HG03139 (cell line): ENCODE data around the gene EPB41L3.
"Not testable (repeated sequence)": the region's sequence is repeated elsewhere in the genome, so short reads cannot be mapped to it uniquely, and the experiment has no call there.

Experiments used
- ATAC-seq: cut with Tn5 transposase; IDR thresholded peaks from one replicate; pipeline ENCODE4 v1.9.1; 2021; ENCODE audit not compliant: unreplicated experiment

EPB41L3 gene

GRCh38 chr18:5543773-5544389 lies at the start of gene EPB41L3:
Gene EPB41L3, minus strand, starts transcription at chr18:5543997. Its CDS starts 54,814 bp downstream, at chr18:5489183.
- no peak for ATAC-seq

GRCh38 chr18:5588529-5588928 lies 44.7 kb upstream of the EPB41L3 start:
- no peak for ATAC-seq

GRCh38 chr18:5585653-5586052 lies 41.9 kb upstream of the EPB41L3 start:
- no peak for ATAC-seq

DNA sequence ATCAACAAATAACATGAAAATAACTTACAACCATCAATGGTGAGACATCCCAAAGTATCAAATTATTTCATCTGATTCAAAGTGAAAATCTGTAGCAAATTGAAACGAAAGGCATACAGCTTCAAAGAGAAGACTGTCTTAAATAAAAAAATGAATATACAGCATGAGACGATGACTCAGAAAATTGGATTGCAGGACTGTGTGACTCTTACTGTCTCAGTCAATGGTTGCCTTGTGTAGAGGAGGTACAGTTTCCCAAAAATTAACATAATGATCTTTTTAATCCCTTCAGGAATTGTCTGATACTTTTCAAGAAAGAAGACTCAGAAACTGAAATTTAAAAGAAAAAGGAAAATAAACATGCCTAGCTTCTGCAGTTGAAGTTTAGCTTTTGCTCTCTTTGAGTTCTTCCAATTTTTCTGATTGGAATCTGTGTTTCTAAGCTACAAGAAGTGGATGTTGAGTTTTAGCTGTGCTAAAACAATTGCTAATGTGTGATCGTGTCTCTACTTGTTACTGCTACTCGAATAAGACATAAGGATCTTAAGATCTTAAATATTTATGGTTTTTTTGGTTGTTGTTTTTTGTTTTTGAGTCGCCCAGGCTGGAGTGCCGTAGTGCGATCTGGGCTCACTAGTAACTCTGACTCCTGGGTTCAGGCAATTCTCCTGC lies 41.1 kb upstream of the EPB41L3 start:
- no peak for ATAC-seq

DNA sequence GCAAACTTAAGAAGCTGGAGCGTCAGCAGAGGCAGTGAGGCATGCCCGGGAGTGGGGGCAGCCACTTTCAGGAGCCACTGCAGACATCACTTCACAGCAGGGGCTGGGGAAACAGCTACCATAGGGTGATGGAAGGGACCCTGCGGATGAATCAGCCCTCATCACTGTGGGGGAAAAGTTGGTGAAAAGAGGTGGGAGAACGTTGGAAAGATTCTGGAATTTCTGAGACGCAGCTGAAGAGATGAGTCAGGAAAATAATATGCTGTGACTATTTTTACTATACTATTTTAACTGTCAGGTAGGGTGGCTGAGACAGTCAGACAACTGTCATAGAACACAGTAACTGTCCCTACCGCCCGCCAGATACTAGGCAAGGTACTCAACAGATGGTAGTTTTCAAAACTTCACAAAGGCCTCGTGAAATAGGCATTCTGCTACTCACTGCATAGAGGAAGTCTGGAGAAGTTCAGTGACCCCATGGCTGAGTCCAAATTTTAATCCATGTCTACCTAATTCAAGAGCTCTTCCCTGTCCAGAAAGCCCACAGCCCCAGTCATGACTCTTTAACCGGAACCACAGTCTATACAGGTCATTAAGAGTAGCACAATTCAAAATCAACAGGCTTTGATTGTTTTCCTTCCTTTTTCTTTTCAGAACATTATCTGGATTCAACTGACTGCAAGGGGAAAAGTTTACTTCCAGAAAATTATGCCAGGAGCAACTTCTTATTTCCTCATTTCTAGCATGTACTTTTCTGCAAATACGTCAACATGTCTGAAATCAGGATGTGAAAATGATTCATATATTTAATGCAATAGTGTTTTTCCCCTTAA lies 39.3 kb upstream of the EPB41L3 start:
- ATAC-seq = no peak

DNA sequence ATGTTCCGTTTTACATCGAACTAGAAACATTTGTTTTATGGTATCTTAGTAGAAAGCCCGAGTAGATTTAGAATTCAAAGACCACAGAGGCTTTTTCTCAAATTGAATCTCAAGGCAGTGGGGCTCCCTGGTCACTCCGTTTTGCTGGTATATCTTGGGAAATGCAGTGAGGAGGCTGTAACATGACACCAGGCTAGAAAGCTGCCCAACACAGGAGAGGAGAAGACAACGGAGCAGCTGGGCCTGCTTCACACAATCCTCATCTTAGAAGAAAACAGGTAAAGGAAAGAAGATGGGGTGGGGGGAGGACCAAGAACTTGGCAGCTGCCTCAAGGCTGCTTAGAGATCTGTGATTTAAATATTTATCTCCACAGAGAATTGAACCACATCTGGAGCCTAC lies 38.3 kb upstream of the EPB41L3 start:
- ATAC-seq = no peak

DNA sequence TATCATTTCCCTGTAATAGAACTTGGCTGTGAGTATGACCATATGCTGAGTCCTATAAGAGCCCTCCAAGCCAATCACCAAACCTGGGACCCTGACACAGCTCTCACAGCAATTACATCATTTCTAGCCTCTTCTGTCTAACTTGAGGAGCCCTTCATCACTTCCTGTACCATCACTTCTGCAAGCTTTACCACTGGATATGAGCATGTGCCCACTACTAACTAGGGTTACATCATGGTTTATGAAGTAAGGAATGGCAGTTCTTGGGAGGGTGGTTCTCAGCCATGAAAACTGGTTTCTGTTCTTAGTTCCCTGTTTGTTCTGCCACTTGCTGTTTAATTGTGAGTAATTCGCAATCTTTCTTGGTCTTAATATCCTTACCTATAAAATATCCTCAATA lies 31.0 kb upstream of the EPB41L3 start:
- ATAC-seq = no peak

DNA sequence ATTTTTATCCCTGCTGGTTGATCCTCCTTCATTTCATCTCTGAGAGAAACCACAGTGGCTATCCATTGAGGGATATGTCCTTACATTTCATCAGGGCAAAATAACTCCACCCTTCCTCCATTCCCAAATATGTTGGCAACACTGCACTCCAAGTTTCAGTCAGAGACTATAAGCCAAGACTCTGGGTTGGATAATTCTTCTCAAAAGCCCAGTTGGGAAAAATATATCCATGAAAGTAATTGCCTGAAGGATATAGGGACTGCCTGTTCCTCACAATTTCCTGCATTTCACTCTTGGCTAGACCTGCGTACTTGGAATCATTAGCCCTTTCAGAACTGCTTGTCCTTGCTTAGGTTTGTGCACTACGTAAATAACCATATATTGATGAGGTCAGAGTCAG lies 27.9 kb upstream of the EPB41L3 start:
- no peak for ATAC-seq

GRCh38 chr18:5570613-5571012 lies 26.8 kb upstream of the EPB41L3 start:
- ATAC-seq = not testable (repeated sequence)

DNA sequence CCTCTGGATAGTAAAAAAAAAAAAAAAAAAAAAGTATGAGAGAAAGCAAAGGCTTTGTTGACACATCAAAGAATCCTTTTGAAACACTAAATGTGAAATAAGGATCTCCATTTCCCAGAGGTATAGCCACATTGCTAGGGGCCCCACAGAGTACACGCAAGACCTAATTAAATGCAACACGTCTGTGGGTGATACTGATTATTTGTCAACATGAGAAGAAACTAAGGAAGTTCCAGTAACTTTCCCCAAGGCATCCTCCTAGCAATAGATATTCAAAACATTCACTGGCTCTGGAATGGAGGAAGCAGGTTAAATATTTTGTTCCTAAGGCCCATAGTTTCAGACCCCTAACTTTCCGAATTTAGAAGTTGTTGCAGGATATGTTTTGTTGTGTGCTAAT lies 24.6 kb upstream of the EPB41L3 start:
- ATAC-seq = no peak

DNA sequence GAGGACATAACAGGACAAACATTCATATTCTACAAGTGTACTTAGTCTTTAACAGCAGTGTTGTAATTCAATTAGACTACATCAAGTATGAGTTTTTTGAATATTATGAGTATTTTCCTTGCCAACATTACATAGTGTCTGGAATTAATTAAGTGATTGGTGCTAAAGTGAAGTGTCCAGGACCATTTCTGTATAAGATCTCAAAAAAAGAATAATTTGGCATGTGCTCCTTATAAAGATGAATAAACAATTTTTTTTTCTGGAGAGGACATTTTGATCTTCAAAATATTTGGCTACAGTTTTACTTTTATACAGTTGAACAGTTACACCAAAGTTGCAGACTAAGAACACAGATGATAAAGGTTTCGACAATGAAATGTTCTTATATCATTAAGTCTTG lies 15.1 kb upstream of the EPB41L3 start:
- no peak for ATAC-seq

- no peak for ATAC-seq
These were observed 12.6 kb upstream of the EPB41L3 start for GRCh38 chr18:5556310-5556974.

- no peak for ATAC-seq
These were observed 10.8 kb upstream of the EPB41L3 start for GRCh38 chr18:5554629-5555028.

- ATAC-seq = no peak
These were observed 2.9 kb upstream of the EPB41L3 start for GRCh38 chr18:5546660-5547059.

GRCh38 chr18:5543036-5543680 lies 639 bp downstream of the EPB41L3 start:
- ATAC-seq = no peak

DNA sequence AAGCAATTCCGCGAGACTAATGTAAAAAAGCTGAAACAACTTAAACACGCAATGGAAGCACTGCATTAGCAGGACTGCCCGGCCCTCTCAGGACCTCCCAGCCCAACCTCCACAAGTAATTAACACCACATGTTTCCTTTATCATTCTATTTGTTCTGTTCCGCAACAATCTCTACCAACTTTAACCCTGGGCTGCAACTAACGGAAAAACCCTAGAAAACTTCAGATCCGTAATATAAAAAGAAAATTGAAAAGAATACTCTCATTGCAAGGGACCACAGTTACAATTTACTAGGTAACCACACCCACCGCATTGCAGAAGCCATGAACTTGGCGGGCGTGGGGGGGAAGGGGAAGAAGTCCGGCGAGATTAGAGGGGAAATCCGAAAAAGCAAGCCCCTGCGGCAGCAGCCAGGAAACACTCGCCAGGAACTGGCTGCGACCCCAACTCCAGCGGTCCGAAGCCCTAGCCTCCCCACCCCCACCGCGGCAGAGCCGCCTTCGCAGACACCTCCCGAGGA lies 1.2 kb downstream of the EPB41L3 start:
- ATAC-seq = no peak

GRCh38 chr18:5541644-5542043 lies 2.2 kb downstream of the EPB41L3 start:
- ATAC-seq = no peak

DNA sequence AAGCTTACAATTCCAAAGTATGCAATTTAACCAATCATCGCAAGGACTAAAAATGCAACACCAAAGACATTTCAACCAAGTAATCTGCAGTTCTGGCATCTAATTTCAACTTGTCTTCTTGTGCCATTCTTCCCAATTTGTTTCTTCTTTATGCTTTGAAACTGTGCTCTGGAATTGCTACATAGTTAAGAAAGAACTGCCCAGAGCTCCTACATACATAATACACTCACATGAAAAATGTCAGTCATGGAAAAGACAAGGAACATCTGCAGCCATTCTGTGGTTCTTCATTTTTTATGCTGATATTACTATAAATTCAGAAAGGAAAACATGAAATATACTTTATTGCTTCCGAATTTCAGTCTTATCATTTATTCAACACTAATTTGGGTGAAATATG lies 4.4 kb downstream of the EPB41L3 start:
- no peak for ATAC-seq

GRCh38 chr18:5538544-5538943 lies 5.3 kb downstream of the EPB41L3 start:
- ATAC-seq = no peak

DNA sequence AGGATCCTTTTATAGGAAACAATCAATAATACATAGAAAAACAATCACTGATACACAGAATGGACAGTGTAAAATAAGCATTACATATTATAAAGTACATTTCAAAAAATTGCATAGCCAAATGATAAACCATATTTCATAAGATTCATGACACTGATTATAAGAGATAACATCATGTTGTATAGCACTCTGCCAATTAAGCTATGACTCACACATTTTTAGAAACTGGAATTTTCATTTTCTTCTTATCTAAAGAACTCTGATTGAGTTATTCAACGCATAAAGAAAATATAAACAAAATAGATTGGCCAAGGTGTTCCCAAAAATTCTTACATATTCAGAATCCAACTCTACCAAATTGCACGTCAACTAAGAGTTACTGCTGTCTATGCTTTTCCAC lies 5.9 kb downstream of the EPB41L3 start:
- no peak for ATAC-seq

GRCh38 chr18:5534845-5535244 lies 9.0 kb downstream of the EPB41L3 start:
- ATAC-seq = no peak
